ENCODE results near the gene NMRK2.
"Not testable (repeated sequence)": the region's sequence is repeated elsewhere in the genome, so short reads cannot be mapped to it uniquely, and the experiment has no call there.

DNA sequence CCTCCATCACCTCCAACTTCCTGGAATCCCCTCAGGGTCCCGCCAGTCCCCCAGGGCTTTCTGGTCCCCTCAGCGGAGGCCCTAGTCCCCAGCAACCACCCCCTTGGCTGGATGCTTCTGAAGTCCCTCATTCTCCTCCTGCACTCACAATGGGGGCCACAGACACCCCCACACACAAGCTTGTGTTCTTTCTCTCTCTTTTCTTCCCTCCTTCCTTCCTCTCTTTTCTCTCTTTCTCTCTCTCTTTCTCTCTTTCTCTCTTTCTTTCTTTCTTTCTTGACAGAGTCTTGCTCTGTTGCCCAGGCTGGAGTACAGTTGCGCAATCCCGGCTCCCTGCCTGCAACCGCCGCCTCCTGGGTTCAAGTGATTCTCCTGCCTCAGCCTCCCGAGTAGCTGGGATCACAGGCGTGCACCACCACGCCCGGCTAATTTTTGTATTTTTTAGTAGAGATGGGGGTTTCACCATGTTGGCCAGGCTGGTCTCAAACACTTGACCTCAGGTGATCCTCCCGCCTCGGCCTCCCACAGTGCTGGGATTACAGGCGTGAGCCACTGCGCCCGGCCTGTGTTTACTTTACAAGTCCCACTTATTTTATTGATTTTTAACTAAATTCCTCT is 14.6 kb downstream of the NMRK2 start:
- not testable (repeated sequence) for TF ChIP-seq L3MBTL2 (conservative IDR thresholded peaks at IDR 0.05); NFRKB (IDR thresholded peaks at IDR 0.05); CTBP1 (IDR thresholded peaks at IDR 0.05; ENCODE audit: borderline replicate concordance); ELF4 (IDR thresholded peaks at IDR 0.05); ARNT (IDR thresholded peaks at IDR 0.05)

Data from HEK293T (cell line).